HepG2 (cell line): Measurements from ENCODE around the gene MLH1. TPM values are rescaled to one million over a fixed set of nuclear protein-coding genes. Genes with fewer than 3 reads are reported as not detected.

ENCODE experiments used
- ASH2L ChIP-seq: fragments of 300-600, 200-600 bp; sonication (generic); IDR thresholded peaks from 2 replicates; pipeline ENCODE4 v1.7.0; 2017; ENCODE audit warnings: low read depth, mild to moderate bottlenecking, moderate library complexity, mixed read lengths, low read length; ENCODE audit not compliant: insufficient read length
- MBNL3 ChIP-seq: fragments of 250-450 bp; sonication (Bioruptor Pico); conservative IDR thresholded peaks from 2 replicates; pipeline ENCODE4 v1.8.0; 2022; ENCODE audit warnings: mild to moderate bottlenecking, inconsistent platforms
- MIXL1 ChIP-seq: IDR thresholded peaks from 2 replicates; pipeline ENCODE4 v1.6.1; 2016
- MZF1 ChIP-seq: sonication (generic); formaldehyde crosslinking; IDR thresholded peaks from 2 replicates; pipeline ENCODE4 v1.8.1; 2023; ENCODE audit warnings: mild to moderate bottlenecking, missing genetic modification reagents, borderline replicate concordance
- NCOR1 ChIP-seq: fragments of 200-600 bp; sonication (generic); IDR thresholded peaks from 2 replicates; pipeline ENCODE4 v1.7.0; 2017; ENCODE audit warnings: antibody characterized with exemption, low read length, borderline replicate concordance
- NFYB ChIP-seq: sonication (generic); formaldehyde crosslinking; IDR thresholded peaks from 2 replicates; pipeline ENCODE4 v1.4.0; 2020; ENCODE audit warnings: missing genetic modification reagents
- ONECUT2 ChIP-seq: sonication (generic); formaldehyde crosslinking; IDR thresholded peaks from 2 replicates; pipeline ENCODE4 v1.4.0; 2020; ENCODE audit warnings: missing genetic modification reagents
- RARG ChIP-seq: sonication (generic); formaldehyde crosslinking; IDR thresholded peaks from 2 replicates; pipeline ENCODE4 v1.4.0; 2020; ENCODE audit warnings: low read depth, mild to moderate bottlenecking, missing genetic modification reagents
- REL ChIP-seq: sonication (generic); formaldehyde crosslinking; conservative IDR thresholded peaks from 2 replicates; pipeline ENCODE4 v1.8.0; 2022; ENCODE audit warnings: mild to moderate bottlenecking, missing genetic modification reagents, moderate library complexity
- REXO4 ChIP-seq: sonication (generic); formaldehyde crosslinking; IDR thresholded peaks from 2 replicates; pipeline ENCODE4 v1.8.0; 2022; ENCODE audit warnings: missing genetic modification reagents, mild to moderate bottlenecking, borderline replicate concordance
- SMYD3 ChIP-seq: sonication (generic); formaldehyde crosslinking; IDR thresholded peaks from 2 replicates; pipeline ENCODE4 v1.8.1; 2023; ENCODE audit warnings: mild to moderate bottlenecking, missing genetic modification reagents
- TBP ChIP-seq: sonication (generic); formaldehyde crosslinking; IDR thresholded peaks from 2 replicates; pipeline ENCODE4 v1.5.0; 2020; ENCODE audit warnings: missing genetic modification reagents
- ZNF274 ChIP-seq: sonication (generic); formaldehyde crosslinking; IDR thresholded peaks from 2 replicates; pipeline ENCODE4 v1.5.1; 2020; ENCODE audit warnings: mild to moderate bottlenecking, missing genetic modification reagents
- ZNF558 ChIP-seq: sonication (generic); formaldehyde crosslinking; IDR thresholded peaks from 2 replicates; pipeline ENCODE4 v1.9.0; 2022; ENCODE audit warnings: mild to moderate bottlenecking, missing genetic modification reagents, borderline replicate concordance
- ZNF569 ChIP-seq: sonication (generic); formaldehyde crosslinking; IDR thresholded peaks from 2 replicates; pipeline ENCODE4 v1.5.0; 2020; ENCODE audit warnings: mild to moderate bottlenecking, missing genetic modification reagents, moderate library complexity, borderline replicate concordance
- ZNF615 ChIP-seq: sonication (generic); formaldehyde crosslinking; IDR thresholded peaks from 2 replicates; pipeline ENCODE4 v1.5.0; 2020; ENCODE audit warnings: mild to moderate bottlenecking, missing genetic modification reagents, borderline replicate concordance
- ZNF713 ChIP-seq: sonication (generic); formaldehyde crosslinking; IDR thresholded peaks from 2 replicates; pipeline ENCODE4 v1.4.0; 2020; ENCODE audit warnings: mild to moderate bottlenecking, missing genetic modification reagents
- polyA plus RNA-seq, 8 experiments: library from polyadenylated mRNA; depleted of rRNA in 3 of 8; stranded (reverse) in 7 of 8; unstranded in 1 of 8; fragments of >200 nt; fragmentation: Illumina TruSeq in 4 of 8; extraction: Trizol in 4 of 8; gene quantifications; 2 replicates each; pipeline versions ENCODE4 v1.2.1 to v1.2.3, GENCODE V29; 2011 to 2016; ENCODE audit warnings: low read depth in 4 of 8, missing spikeins in 1 of 8, mixed read lengths in 1 of 8; ENCODE audit not compliant: insufficient read depth in 1 of 8
- total RNA-seq, 5 experiments: library from RNA; depleted of rRNA; stranded (reverse); fragments of >200 nt; fragmentation: Illumina TruSeq; extraction: Trizol; gene quantifications; 2 replicates each; pipeline ENCODE4 v1.2.3, GENCODE V29; 2016; ENCODE audit warnings: low read depth in 1 of 5
- TF ChIP-seq, protein P1 (sequence below): sonication (generic); formaldehyde crosslinking; IDR thresholded peaks from 2 replicates; pipeline ENCODE4 v1.5.1; 2020; ENCODE audit warnings: mild to moderate bottlenecking, missing genetic modification reagents
- TF ChIP-seq, protein P2 (sequence below): IDR thresholded peaks from 2 replicates; pipeline ENCODE4 v1.6.1; 2016; ENCODE audit warnings: low read depth, control low read depth
- TF ChIP-seq, protein P3 (sequence below): sonication (generic); formaldehyde crosslinking; conservative IDR thresholded peaks from 2 replicates; pipeline ENCODE4 v1.4.0; 2020; ENCODE audit warnings: mild to moderate bottlenecking, missing genetic modification reagents, moderate library complexity
- TF ChIP-seq, protein P4 (sequence below): sonication (generic); formaldehyde crosslinking; IDR thresholded peaks from 2 replicates; pipeline ENCODE4 v1.5.1; 2020; ENCODE audit warnings: missing genetic modification reagents, mild to moderate bottlenecking, borderline replicate concordance

MLH1 gene
- total and polyA plus RNA-seq, 2 of the 13 experiments (the other 11 are each of a cell fraction or from before 2014, with no cell fraction given) = 29.5 to 70.8 TPM

DNA sequence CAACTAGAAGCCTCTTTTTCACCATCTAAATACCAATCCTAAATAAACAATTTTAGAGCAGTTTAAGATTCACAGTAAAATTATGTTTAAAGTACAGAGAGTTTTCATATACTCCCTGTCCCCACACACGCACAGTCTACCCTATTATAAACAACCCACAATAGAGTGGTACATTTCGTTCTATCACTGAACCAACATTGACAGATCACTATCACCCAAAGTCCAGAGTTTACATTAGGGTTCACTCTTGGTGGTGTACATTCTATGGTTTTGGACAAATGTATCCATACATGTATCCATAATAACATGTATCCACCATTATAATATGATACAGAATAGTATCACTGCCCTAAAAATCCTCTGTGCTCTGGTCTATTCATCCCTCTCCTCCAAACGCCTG, 89.0 kb downstream of the MLH1 start (continued):
- TF ChIP-seq, protein P1, sequence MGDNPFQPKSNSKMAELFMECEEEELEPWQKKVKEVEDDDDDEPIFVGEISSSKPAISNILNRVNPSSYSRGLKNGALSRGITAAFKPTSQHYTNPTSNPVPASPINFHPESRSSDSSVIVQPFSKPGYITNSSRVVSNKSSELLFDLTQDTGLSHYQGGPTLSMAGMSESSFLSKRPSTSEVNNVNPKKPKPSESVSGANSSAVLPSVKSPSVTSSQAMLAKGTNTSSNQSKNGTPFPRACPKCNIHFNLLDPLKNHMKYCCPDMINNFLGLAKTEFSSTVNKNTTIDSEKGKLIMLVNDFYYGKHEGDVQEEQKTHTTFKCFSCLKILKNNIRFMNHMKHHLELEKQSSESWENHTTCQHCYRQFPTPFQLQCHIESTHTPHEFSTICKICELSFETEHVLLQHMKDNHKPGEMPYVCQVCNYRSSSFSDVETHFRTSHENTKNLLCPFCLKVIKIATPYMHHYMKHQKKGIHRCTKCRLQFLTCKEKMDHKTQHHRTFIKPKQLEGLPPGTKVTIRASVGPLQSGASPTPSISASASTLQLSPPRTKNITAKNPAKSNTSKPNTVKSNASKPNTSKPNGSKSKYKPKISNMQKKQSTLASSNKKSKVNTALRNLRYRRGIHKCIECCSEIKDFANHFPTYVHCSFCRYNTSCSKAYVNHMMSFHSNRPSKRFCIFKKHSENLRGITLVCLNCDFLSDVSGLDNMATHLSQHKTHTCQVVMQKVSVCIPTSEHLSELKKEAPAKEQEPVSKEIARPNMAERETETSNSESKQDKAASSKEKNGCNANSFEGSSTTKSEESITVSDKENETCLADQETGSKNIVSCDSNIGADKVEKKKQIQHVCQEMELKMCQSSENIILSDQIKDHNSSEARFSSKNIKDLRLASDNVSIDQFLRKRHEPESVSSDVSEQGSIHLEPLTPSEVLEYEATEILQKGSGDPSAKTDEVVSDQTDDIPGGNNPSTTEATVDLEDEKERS (CRISPR knock-in tag) = no peak
- TF ChIP-seq MBNL3 (CRISPR knock-in tag) (no peak), MZF1 (CRISPR knock-in tag) (no peak), TBP (CRISPR knock-in tag) (no peak), REXO4 (no peak), NFYB (CRISPR knock-in tag) (no peak), ZNF558 (CRISPR knock-in tag) (no peak), ZNF713 (CRISPR knock-in tag) (no peak), ZNF615 (CRISPR knock-in tag) (no peak), ZNF569 (no peak), SMYD3 (CRISPR knock-in tag) (no peak), ZNF274 (CRISPR knock-in tag) (no peak), REL (CRISPR knock-in tag) (no peak), ASH2L (peak; percentile 22), MIXL1 (0 out of 2 replicates have a peak, but pooled peaks have one; percentile 36), RARG (CRISPR knock-in tag) (no peak), NCOR1 (peak; percentile 40; the same call in 1 of the 2 replicates), ONECUT2 (CRISPR knock-in tag) (no peak)
- TF ChIP-seq, protein P2, sequence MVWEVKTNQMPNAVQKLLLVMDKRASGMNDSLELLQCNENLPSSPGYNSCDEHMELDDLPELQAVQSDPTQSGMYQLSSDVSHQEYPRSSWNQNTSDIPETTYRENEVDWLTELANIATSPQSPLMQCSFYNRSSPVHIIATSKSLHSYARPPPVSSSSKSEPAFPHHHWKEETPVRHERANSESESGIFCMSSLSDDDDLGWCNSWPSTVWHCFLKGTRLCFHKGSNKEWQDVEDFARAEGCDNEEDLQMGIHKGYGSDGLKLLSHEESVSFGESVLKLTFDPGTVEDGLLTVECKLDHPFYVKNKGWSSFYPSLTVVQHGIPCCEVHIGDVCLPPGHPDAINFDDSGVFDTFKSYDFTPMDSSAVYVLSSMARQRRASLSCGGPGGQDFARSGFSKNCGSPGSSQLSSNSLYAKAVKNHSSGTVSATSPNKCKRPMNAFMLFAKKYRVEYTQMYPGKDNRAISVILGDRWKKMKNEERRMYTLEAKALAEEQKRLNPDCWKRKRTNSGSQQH (CRISPR knock-in tag) = no peak
- TF ChIP-seq, protein P3, sequence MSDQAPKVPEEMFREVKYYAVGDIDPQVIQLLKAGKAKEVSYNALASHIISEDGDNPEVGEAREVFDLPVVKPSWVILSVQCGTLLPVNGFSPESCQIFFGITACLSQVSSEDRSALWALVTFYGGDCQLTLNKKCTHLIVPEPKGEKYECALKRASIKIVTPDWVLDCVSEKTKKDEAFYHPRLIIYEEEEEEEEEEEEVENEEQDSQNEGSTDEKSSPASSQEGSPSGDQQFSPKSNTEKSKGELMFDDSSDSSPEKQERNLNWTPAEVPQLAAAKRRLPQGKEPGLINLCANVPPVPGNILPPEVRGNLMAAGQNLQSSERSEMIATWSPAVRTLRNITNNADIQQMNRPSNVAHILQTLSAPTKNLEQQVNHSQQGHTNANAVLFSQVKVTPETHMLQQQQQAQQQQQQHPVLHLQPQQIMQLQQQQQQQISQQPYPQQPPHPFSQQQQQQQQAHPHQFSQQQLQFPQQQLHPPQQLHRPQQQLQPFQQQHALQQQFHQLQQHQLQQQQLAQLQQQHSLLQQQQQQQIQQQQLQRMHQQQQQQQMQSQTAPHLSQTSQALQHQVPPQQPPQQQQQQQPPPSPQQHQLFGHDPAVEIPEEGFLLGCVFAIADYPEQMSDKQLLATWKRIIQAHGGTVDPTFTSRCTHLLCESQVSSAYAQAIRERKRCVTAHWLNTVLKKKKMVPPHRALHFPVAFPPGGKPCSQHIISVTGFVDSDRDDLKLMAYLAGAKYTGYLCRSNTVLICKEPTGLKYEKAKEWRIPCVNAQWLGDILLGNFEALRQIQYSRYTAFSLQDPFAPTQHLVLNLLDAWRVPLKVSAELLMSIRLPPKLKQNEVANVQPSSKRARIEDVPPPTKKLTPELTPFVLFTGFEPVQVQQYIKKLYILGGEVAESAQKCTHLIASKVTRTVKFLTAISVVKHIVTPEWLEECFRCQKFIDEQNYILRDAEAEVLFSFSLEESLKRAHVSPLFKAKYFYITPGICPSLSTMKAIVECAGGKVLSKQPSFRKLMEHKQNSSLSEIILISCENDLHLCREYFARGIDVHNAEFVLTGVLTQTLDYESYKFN (CRISPR knock-in tag) = peak; percentile 79
- TF ChIP-seq, protein P4, sequence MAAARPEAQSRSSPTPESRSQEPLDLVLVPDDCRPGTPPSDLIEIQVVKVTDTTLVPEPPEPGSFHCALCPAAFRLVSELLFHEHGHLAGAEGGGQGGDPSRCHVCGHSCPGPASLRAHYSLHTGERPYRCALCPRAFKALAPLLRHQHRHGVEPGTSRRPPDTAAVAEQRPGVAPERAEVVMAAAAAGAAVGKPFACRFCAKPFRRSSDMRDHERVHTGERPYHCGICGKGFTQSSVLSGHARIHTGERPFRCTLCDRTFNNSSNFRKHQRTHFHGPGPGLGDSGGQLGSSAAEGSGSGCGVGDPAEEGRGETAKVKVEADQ (CRISPR knock-in tag) = no peak
